Fibroblast of villous mesenchyme (primary cell): Measurements from ENCODE around the gene HS2ST1. TPM values are rescaled to one million over a fixed set of nuclear protein-coding genes. Genes with fewer than 3 reads are reported as not detected.

Experiments used
- DNase-seq: peaks from one replicate; pipeline ENCODE4 v3.0.0-alpha.2; 2010; ENCODE audit warnings: low read depth
- H3K4me3 ChIP-seq: 2 replicates; pipeline ENCODE4 v1.5.1; 2011; ENCODE audit warnings: low read depth, mild to moderate bottlenecking, low read length
- CTCF ChIP-seq: IDR thresholded peaks from 2 replicates; pipeline ENCODE4 v1.5.1; 2012; ENCODE audit warnings: low read depth, mild to moderate bottlenecking, low read length; ENCODE audit not compliant: insufficient read depth
- total RNA-seq: library from RNA; depleted of rRNA; stranded (reverse); fragments of >200 nt; gene quantifications from 2 replicates; pipeline ENCODE4 v1.2.3, GENCODE V29; 2012

Gene HS2ST1
- total RNA-seq, 1 donor: 18.6 TPM

- no peak for TF ChIP-seq CTCF
- peak; percentile 74 for DNase-seq
- no peak overlapping the region for H3K4me3 ChIP-seq
Observed at GRCh38 chr1:87129606-87130005, 215.2 kb downstream of the HS2ST1 start.

GRCh38 chr1:87130438-87130837, 216.0 kb downstream of the HS2ST1 start:
- TF ChIP-seq CTCF: no peak
- H3K4me3 ChIP-seq: no peak overlapping the region
- DNase-seq: no peak

- peak; percentile 91 for TF ChIP-seq CTCF
- DNase-seq: peak; percentile 78
- H3K4me3 ChIP-seq: peak overlapping the region; percentile 55
Observed at GRCh38 chr1:87131809-87132283, 217.4 kb downstream of the HS2ST1 start.

- no peak for TF ChIP-seq CTCF
- no peak for DNase-seq
- H3K4me3 ChIP-seq: peak overlapping the region; percentile 55
Observed at GRCh38 chr1:87132284-87132870, 217.9 kb downstream of the HS2ST1 start.

- no peak overlapping the region for H3K4me3 ChIP-seq
- no peak for DNase-seq
- TF ChIP-seq CTCF: no peak
Observed at GRCh38 chr1:87134061-87134460, 219.6 kb downstream of the HS2ST1 start.

- H3K4me3 ChIP-seq: no peak overlapping the region
- no peak for DNase-seq
- TF ChIP-seq CTCF: no peak
Observed at GRCh38 chr1:87134625-87135328, 220.3 kb downstream of the HS2ST1 start.
